Panc1 (cell line): Measurements from ENCODE around the gene PRKCQ. TPM values are rescaled to one million over a fixed set of nuclear protein-coding genes. Genes with fewer than 3 reads are reported as not detected.

ENCODE experiments used
- ATAC-seq: fragments of 200-7000 bp; cut with Tn5 transposase; 2 replicates; pipeline ENCODE4 v1.9.1; 2020; ENCODE audit warnings: mild to moderate bottlenecking, moderate library complexity
- BruUV-seq: library from RNA; stranded (reverse); fragments of 400-500 nt; replicated peaks from 2 replicates; lab custom pipeline; 2021; lab: Mats Ljungman, UMichigan
- CTCF ChIA-PET: fragments of 300-600 bp; sonication (Branson Sonifier 250); formaldehyde crosslinking; loops from one replicate; lab custom pipeline; 2022; ENCODE audit warnings: antibody characterized with exemption; lab: Charles Lee
- POLR2A ChIA-PET: fragments of 300-600 bp; sonication (Branson Sonifier 250); formaldehyde crosslinking; loops from one replicate; lab custom pipeline; 2022; ENCODE audit warnings: antibody characterized with exemption; lab: Charles Lee
- DNase-seq: peaks from one replicate; pipeline ENCODE4 v3.0.0-alpha.2; 2010; ENCODE audit warnings: low read depth, low spot score
- H3K27ac ChIP-seq: 2 replicates; pipeline ENCODE4 v1.5.1; 2011; ENCODE audit warnings: mild to moderate bottlenecking, low read length, inconsistent platforms
- H3K27me3 ChIP-seq: fragments of 200-500 bp; sonication (Bioruptor generic); 2 replicates; pipeline ENCODE4 v1.6.0; 2014; ENCODE audit warnings: low read length, inconsistent platforms; ENCODE audit not compliant: control insufficient read depth, insufficient read depth
- H3K36me3 ChIP-seq: fragments of 200-500 bp; sonication (Bioruptor generic); 2 replicates; pipeline ENCODE4 v1.5.1; 2014; ENCODE audit warnings: inconsistent platforms, mild to moderate bottlenecking, low read length, moderate library complexity; ENCODE audit not compliant: control insufficient read depth, insufficient read depth
- H3K4me1 ChIP-seq: 2 replicates; pipeline ENCODE4 v1.5.1; 2011; ENCODE audit warnings: inconsistent platforms, mild to moderate bottlenecking, low read length, moderate library complexity; ENCODE audit not compliant: control insufficient read depth, insufficient read depth
- H3K4me3 ChIP-seq, 2 experiments: 2 replicates each; pipeline ENCODE4 v1.5.1; 2011 to 2012; ENCODE audit warnings: low read depth in 2 of 2, low read length in 2 of 2, mild to moderate bottlenecking in 2 of 2, inconsistent platforms in 1 of 2, moderate library complexity in 1 of 2
- H3K9me3 ChIP-seq: fragments of 200-500 bp; sonication (Bioruptor generic); 2 replicates; pipeline ENCODE4 v1.5.1; 2014; ENCODE audit warnings: low read depth, mild to moderate bottlenecking, inconsistent platforms, low read length, moderate library complexity; ENCODE audit not compliant: control insufficient read depth, insufficient read depth
- POLR2AphosphoS5 ChIP-seq: IDR thresholded peaks from 2 replicates; pipeline ENCODE4 v1.6.1; 2012; ENCODE audit warnings: mild to moderate bottlenecking, low read depth, low read length, moderate library complexity
- SIN3A ChIP-seq: IDR thresholded peaks from 2 replicates; pipeline ENCODE4 v1.6.1; 2012; ENCODE audit warnings: low read depth, mild to moderate bottlenecking, low read length, moderate library complexity, borderline replicate concordance; ENCODE audit not compliant: insufficient read depth
- TCF7L2 ChIP-seq: IDR thresholded peaks from 2 replicates; pipeline ENCODE4 v1.6.1; 2011; ENCODE audit warnings: mild to moderate bottlenecking, low read depth, low read length, inconsistent platforms
- in situ Hi-C: cut with HindIII; loops from 2 replicates; pipeline ENCODE4 v1.10.0; 2016; ENCODE audit warnings: low sequenced_read_pairs, low pct_unique_long_range_greater_than_20kb
- intact Hi-C: fragments of 100-400 bp; cut with micrococcal nuclease; formaldehyde crosslinking; loops from one replicate; pipeline ENCODE4 v1.10.0; 2022; ENCODE audit not compliant: unreplicated experiment
- total RNA-seq: library from RNA; stranded (reverse); gene quantifications from one replicate; pipeline ENCODE4 v1.2.1, GENCODE V29; 2021; ENCODE audit not compliant: unreplicated experiment
- TF ChIP-seq, protein P1 (sequence below): fragments of 450-650 bp; IDR thresholded peaks from 2 replicates; pipeline ENCODE4 v1.5.1; 2017; ENCODE audit warnings: mild to moderate bottlenecking
- TF ChIP-seq, protein P2 (sequence below), 2 experiments: IDR thresholded peaks; 2 replicates each; pipeline ENCODE4 v1.6.1; 2011 to 2012; ENCODE audit warnings: low read depth in 2 of 2, control low read depth in 1 of 2, low read length in 1 of 2, mild to moderate bottlenecking in 1 of 2, moderate library complexity in 1 of 2; ENCODE audit not compliant: insufficient read depth in 1 of 2

PRKCQ gene
- total RNA-seq, 1 experiment from 2014 or later: 0.23 TPM

DNA sequence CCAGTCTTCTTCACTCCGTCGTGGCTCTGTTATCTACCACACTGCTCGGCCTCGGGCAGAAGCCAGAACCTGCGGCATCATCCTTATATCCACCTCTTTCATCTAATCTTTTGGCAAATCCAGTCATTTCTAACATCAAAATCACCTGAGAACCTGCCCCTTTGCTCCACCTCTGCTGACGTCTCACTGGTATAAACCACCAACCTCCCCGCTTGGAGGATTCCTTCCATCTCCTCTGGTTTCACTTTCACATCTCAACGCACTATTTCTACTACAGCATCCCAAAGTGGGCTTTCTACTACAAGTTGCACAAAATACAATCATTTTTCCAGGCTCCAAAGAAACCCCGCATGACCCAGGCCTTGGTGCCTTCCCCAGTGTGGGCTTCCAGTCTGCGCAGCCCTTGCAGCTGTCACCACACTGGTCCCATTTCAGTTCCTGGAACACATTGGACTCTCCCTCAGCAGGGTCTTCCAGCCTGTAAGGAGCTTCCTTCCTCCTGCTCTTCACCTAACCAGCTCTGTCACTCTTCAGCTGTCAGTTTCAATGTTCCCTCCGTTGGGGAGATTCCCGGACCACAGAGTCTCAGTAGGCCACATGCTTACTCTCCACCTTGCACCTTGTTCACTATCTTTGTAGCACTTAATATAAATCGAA lies 85.0 kb downstream of the PRKCQ start:
- H3K36me3 ChIP-seq: no peaks in the 10 kb centered on the region
- no TSS peak for BruUV-seq
- in situ Hi-C loops (no loop called here), intact Hi-C loops (no loop called here)
- H3K27me3 ChIP-seq: peaks cover 4% of the 10 kb centered on the region; the same call in 1 of the 2 replicates
- TF ChIP-seq, protein P1, sequence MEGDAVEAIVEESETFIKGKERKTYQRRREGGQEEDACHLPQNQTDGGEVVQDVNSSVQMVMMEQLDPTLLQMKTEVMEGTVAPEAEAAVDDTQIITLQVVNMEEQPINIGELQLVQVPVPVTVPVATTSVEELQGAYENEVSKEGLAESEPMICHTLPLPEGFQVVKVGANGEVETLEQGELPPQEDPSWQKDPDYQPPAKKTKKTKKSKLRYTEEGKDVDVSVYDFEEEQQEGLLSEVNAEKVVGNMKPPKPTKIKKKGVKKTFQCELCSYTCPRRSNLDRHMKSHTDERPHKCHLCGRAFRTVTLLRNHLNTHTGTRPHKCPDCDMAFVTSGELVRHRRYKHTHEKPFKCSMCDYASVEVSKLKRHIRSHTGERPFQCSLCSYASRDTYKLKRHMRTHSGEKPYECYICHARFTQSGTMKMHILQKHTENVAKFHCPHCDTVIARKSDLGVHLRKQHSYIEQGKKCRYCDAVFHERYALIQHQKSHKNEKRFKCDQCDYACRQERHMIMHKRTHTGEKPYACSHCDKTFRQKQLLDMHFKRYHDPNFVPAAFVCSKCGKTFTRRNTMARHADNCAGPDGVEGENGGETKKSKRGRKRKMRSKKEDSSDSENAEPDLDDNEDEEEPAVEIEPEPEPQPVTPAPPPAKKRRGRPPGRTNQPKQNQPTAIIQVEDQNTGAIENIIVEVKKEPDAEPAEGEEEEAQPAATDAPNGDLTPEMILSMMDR: no peak
- TF ChIP-seq POLR2AphosphoS5 (no peak), TCF7L2 (no peak), SIN3A (no peak)
- TF ChIP-seq, protein P2, sequence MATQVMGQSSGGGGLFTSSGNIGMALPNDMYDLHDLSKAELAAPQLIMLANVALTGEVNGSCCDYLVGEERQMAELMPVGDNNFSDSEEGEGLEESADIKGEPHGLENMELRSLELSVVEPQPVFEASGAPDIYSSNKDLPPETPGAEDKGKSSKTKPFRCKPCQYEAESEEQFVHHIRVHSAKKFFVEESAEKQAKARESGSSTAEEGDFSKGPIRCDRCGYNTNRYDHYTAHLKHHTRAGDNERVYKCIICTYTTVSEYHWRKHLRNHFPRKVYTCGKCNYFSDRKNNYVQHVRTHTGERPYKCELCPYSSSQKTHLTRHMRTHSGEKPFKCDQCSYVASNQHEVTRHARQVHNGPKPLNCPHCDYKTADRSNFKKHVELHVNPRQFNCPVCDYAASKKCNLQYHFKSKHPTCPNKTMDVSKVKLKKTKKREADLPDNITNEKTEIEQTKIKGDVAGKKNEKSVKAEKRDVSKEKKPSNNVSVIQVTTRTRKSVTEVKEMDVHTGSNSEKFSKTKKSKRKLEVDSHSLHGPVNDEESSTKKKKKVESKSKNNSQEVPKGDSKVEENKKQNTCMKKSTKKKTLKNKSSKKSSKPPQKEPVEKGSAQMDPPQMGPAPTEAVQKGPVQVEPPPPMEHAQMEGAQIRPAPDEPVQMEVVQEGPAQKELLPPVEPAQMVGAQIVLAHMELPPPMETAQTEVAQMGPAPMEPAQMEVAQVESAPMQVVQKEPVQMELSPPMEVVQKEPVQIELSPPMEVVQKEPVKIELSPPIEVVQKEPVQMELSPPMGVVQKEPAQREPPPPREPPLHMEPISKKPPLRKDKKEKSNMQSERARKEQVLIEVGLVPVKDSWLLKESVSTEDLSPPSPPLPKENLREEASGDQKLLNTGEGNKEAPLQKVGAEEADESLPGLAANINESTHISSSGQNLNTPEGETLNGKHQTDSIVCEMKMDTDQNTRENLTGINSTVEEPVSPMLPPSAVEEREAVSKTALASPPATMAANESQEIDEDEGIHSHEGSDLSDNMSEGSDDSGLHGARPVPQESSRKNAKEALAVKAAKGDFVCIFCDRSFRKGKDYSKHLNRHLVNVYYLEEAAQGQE (IDR thresholded peaks at IDR 0.05; ENCODE audit: insufficient read depth in 1 of 2, low read depth in 2 of 2, low read length in 1 of 2): no peak
- ATAC-seq (no peak), DNase-seq (no peak)
- ChIA-PET CTCF (no interaction called here), POLR2A (no interaction called here)
- H3K9me3 ChIP-seq: no peaks in the 10 kb centered on the region
- no peaks in the 10 kb centered on the region for H3K4me1 ChIP-seq
- H3K4me3 ChIP-seq: peak overlapping the region in 1 of 2 experiments; percentile 11; a peak in 1 of 4 replicates
- H3K27ac ChIP-seq: no peak overlapping the region

DNA sequence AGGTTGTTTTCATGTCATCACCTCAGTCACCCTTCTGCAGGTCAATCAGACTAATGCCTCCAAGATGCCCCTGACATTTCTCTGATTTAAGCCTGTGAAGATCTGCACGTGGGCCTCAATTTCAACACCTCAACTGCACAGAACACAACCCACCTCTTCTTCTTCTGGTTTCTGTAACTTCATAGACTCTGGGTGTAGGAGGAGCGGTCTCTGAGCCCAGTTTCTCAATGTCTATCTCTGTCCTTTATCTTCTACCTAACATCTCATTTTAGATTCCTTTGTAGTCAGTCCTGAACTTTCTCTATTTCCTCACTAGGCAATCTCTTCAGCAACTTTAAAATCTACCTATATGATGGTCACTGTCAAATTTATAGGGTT lies 85.6 kb downstream of the PRKCQ start:
- intact Hi-C loops: no loop called here
- no peak for ATAC-seq

More for the DNA sequence above, 85.6 kb downstream of the PRKCQ start:
- Histone ChIP-seq H3K9me3 (no peaks in the 10 kb centered on the region), H3K36me3 (no peaks in the 10 kb centered on the region), H3K4me3 (no peak overlapping the region), H3K27ac (no peak overlapping the region), H3K27me3 (peaks cover 4% of the 10 kb centered on the region; the same call in 1 of the 2 replicates), H3K4me1 (no peaks in the 10 kb centered on the region)
- POLR2A ChIA-PET: no interaction called here
- no TSS peak for BruUV-seq
- DNase-seq: no peak
- TF ChIP-seq TCF7L2 (no peak), SIN3A (no peak), POLR2AphosphoS5 (no peak)
- TF ChIP-seq, protein P2 (IDR thresholded peaks at IDR 0.05; ENCODE audit: insufficient read depth in 1 of 2, low read depth in 2 of 2, low read length in 1 of 2): no peak
- TF ChIP-seq, protein P1: no peak
- in situ Hi-C loops: no loop called here
- CTCF ChIA-PET: no interaction called here
